ENCODE results near the gene CSRP1. TPM values are rescaled to one million over a fixed set of nuclear protein-coding genes. Genes with fewer than 3 reads are reported as not detected.

The CSRP1 gene
- total and polyA plus RNA-seq, 4 donors, result 599 to 1,490 (median 771) TPM

DNA sequence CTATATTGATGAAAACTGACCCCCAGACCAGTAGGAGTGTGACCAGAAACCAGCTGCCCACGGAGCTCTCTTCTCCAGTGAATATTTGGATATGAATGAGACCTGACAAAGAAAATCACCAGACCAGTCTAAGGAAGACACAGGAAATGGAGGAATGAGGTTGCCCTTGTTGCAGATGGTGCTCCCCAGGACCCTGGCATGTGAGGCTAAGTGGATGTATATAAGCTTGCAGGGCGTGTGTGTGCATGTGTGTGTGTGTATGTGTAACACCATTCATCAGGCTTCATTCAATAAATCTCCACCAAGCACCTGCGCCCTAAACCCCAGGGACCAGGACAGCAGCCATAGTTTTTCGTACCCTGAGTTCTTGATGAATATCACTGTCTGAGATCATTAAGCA lies 52.3 kb downstream of the CSRP1 start:
- WGBS, 2 donors, result 85 to 86% methylated on average over 4 of the region's 4 CpGs
- DNase-seq, result no peak
- H3K9me3 ChIP-seq (ENCODE audit: control insufficient read depth, low read length), result no peaks in the 10 kb centered on the region
- ATAC-seq (ENCODE audit: low FRiP score), result no peak
- intact Hi-C loops (cut with DNase I), result no loop called here
- H3K27me3 ChIP-seq (ENCODE audit: control insufficient read depth in 1 of 2, insufficient read depth in 2 of 2, low read length in 1 of 2), result no peaks in the 10 kb centered on the region
- H3K4me3 ChIP-seq (ENCODE audit: low read length in 2 of 2), result no peak overlapping the region
- H3K4me1 ChIP-seq (ENCODE audit: control insufficient read depth in 1 of 2, insufficient read depth in 2 of 2, low read length in 2 of 2), result no peaks in the 10 kb centered on the region
- H3K27ac ChIP-seq (ENCODE audit: low read depth in 1 of 2, low read length in 2 of 2), result no peak overlapping the region
- no peaks in the 10 kb centered on the region for H3K36me3 ChIP-seq (ENCODE audit: control insufficient read depth in 1 of 2, insufficient read depth in 2 of 2, low read length in 1 of 2)

DNA sequence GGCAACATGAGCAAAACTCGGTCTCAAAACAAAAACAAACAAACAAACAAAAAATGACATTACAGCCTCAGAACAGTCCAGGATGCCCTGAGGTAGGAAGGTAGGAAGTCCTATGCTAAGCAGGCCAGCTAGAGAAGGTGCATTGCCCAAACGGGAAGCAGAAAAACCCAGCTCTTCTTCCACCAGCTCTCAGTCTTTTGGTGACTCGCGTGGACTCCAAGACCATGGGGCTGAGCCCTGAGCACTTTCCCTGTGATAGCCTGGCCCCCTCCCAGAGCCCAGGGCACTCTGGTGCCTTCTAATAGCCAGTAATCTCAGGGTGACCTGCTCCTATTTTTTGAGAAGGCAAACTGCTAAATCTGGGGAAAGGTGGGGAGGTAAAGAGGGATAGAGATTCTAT lies 54.1 kb downstream of the CSRP1 start:
- intact Hi-C loops (cut with DNase I), result no loop called here
- ATAC-seq (ENCODE audit: low FRiP score) (no peak), DNase-seq (no peak)
- Histone ChIP-seq H3K9me3 (ENCODE audit: control insufficient read depth, low read length) (no peaks in the 10 kb centered on the region), H3K36me3 (ENCODE audit: control insufficient read depth in 1 of 2, insufficient read depth in 2 of 2, low read length in 1 of 2) (no peaks in the 10 kb centered on the region), H3K27me3 (ENCODE audit: control insufficient read depth in 1 of 2, insufficient read depth in 2 of 2, low read length in 1 of 2) (no peaks in the 10 kb centered on the region), H3K27ac (ENCODE audit: low read depth in 1 of 2, low read length in 2 of 2) (no peak overlapping the region), H3K4me3 (ENCODE audit: low read length in 2 of 2) (no peak overlapping the region), H3K4me1 (ENCODE audit: control insufficient read depth in 1 of 2, insufficient read depth in 2 of 2, low read length in 2 of 2) (no peaks in the 10 kb centered on the region)
- WGBS, 2 donors, result 62 to 73% methylated on average over 4 of the region's 4 CpGs

DNA sequence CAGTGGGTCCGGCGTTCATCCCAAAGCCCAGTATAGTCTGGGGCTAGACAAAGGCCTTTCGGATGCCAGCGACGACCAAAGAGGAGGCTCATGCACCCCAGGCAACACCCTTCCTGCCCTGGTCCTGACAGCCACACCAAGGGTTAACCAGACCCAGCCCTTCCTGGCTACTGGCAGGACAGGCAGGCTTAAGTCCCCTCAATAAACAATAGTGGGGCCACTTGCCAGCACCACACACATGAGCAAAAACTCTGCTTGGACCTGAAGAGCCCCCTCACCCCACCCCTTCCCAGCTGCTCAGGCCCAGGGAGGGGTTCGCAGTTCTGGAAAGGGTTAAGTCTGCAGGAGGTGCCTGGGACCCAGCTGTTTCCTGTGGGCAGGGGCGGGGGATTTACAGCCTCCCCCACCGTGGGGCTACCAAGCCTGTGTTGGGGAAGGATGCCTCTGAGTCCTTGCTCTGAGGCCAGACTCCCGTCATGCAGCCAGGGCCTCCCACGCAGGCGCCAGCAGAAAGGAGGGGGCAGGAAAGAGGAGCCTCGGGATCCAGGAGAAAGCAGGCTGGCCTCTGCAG lies 56.1 kb downstream of the CSRP1 start:
- DNase-seq (peak; percentile 83 to 89), ATAC-seq (ENCODE audit: low FRiP score) (peak; percentile 76)
- Histone ChIP-seq H3K27me3 (ENCODE audit: control insufficient read depth in 1 of 2, insufficient read depth in 2 of 2, low read length in 1 of 2) (no peaks in the 10 kb centered on the region), H3K27ac (ENCODE audit: low read depth in 1 of 2, low read length in 2 of 2) (peak overlapping the region in 1 of 2 donors; percentile 20), H3K4me3 (ENCODE audit: low read length in 2 of 2) (no peak overlapping the region), H3K9me3 (ENCODE audit: control insufficient read depth, low read length) (no peaks in the 10 kb centered on the region), H3K36me3 (ENCODE audit: control insufficient read depth in 1 of 2, insufficient read depth in 2 of 2, low read length in 1 of 2) (no peaks in the 10 kb centered on the region), H3K4me1 (ENCODE audit: control insufficient read depth in 1 of 2, insufficient read depth in 2 of 2, low read length in 2 of 2) (no peaks in the 10 kb centered on the region)
- intact Hi-C loops (cut with DNase I), result no loop called here
- 31 to 38% methylated on average over 12 of the region's 12 CpGs for WGBS, 2 donors

DNA sequence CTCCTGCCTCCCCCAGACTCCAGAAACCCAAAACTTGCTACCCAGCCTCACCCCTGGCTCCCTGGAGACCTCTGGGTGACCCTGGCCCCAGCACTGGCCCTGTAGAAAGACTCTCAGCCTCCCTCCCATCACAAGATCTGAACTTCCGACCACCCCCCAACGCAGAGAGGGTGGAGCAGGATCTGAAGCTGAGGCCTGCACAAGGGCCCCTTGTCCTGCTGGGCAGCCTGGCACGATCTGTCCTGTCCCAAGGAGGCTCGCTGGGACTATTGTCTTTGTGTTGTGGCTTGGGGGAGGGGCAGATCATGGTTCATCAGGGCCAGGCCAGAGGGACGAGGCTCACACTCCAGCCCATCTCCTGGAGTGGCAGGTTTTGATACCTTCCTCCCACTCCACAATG lies 57.9 kb downstream of the CSRP1 start:
- no peak overlapping the region for H3K4me3 ChIP-seq (ENCODE audit: low read length in 2 of 2)
- ATAC-seq (ENCODE audit: low FRiP score), result no peak
- WGBS, 2 donors, result 76 to 91% methylated on average over 5 of the region's 5 CpGs

DNA sequence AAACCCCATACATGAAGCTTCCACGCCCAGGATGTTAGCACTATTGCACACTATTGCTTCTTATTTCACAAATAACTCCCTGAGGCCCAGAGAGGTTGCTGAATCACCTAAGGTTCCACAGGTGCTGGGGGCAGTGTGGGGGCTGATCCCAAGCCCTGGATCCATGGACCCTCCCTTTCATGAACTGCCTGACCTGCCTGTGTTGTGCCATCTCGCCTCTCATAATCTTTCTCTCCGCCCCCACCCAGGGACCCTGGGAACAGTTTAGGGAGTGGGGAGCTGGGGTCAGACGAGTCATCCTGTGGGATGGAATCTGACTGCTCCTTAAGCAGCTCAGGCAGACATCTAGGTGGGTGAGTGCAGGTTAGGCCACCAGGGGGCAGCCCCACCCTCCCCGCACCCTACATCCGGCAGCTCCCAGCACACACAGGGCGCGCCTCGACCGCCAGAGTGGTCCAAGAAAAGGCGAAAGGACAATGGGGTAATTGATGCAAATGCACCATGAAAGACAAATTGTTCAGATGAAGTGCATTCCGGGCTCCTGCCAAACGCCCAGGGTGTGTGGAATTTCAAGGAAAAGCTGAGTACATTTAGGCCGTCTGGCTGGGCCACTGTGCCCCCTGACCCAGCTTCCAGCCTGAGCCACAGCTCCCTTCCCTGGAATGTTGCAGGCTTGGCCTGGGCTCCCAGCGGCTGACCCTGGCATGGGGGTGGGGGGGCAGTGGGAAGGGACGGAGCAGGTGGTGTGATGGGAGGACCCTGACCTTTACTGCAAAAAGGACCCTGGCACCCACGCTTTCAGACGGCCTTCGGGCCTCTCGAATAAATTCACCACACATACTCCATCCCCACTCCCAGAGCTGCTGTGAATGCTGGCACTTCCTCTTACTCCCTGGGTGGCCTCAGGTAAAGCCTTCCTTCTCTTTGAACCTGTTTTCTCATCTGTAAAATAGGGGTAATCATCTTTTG lies 58.7 kb downstream of the CSRP1 start:
- intact Hi-C loops (cut with DNase I), result loop anchor here (2.0 to 5.0 kb wide), 4 partner anchors 33 to 65 kb away; no protein-coding TSS in a partner anchor
- no peaks in the 10 kb centered on the region for H3K4me1 ChIP-seq (ENCODE audit: control insufficient read depth in 1 of 2, insufficient read depth in 2 of 2, low read length in 2 of 2)
- H3K27me3 ChIP-seq (ENCODE audit: control insufficient read depth in 1 of 2, insufficient read depth in 2 of 2, low read length in 1 of 2), result no peaks in the 10 kb centered on the region
- peak; percentile 80 to 91 for DNase-seq
- H3K9me3 ChIP-seq (ENCODE audit: control insufficient read depth, low read length), result no peaks in the 10 kb centered on the region
- 40 to 47% methylated on average over 20 of the region's 20 CpGs for WGBS, 2 donors
- H3K4me3 ChIP-seq (ENCODE audit: low read length in 2 of 2), result no peak overlapping the region
- ATAC-seq (ENCODE audit: low FRiP score), result peak; percentile 83
- no peak overlapping the region for H3K27ac ChIP-seq (ENCODE audit: low read depth in 1 of 2, low read length in 2 of 2)
- H3K36me3 ChIP-seq (ENCODE audit: control insufficient read depth in 1 of 2, insufficient read depth in 2 of 2, low read length in 1 of 2), result no peaks in the 10 kb centered on the region

More for the DNA sequence above, 57.9 kb downstream of the CSRP1 start:
- Histone ChIP-seq H3K4me1 (ENCODE audit: control insufficient read depth in 1 of 2, insufficient read depth in 2 of 2, low read length in 2 of 2) (no peaks in the 10 kb centered on the region), H3K27me3 (ENCODE audit: control insufficient read depth in 1 of 2, insufficient read depth in 2 of 2, low read length in 1 of 2) (no peaks in the 10 kb centered on the region), H3K27ac (ENCODE audit: low read depth in 1 of 2, low read length in 2 of 2) (no peak overlapping the region), H3K9me3 (ENCODE audit: control insufficient read depth, low read length) (no peaks in the 10 kb centered on the region), H3K36me3 (ENCODE audit: control insufficient read depth in 1 of 2, insufficient read depth in 2 of 2, low read length in 1 of 2) (no peaks in the 10 kb centered on the region)
- intact Hi-C loops (cut with DNase I), result loop anchor here (2.0 to 5.0 kb wide), 4 partner anchors 32 to 64 kb away; no protein-coding TSS in a partner anchor
- peak in 1 of 2 donors; percentile 32 for DNase-seq

DNA sequence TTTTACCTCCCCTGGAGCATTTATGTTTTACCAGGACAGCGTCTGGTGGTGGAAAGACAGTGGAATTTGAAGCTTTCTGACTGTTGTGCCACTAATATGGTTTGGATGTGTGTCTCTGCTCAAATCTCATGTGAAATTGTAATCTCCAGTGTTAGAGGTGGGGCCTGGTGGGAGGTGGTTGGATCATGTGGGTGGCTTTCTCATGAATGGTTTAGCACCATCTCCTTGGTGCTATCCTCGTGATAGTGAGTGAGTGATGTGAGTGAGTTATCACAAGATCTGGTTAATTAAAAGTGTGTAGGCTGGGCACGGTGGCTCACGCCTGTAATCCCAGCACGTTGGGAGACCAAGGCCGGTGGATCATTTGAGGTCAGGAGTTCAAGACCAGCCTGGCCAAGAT lies 61.6 kb downstream of the CSRP1 start:
- peak in 1 of 2 donors; percentile 33 for DNase-seq
- H3K36me3 ChIP-seq (ENCODE audit: control insufficient read depth in 1 of 2, insufficient read depth in 2 of 2, low read length in 1 of 2), result no peaks in the 10 kb centered on the region
- no peaks in the 10 kb centered on the region for H3K9me3 ChIP-seq (ENCODE audit: control insufficient read depth, low read length)
- intact Hi-C loops (cut with DNase I), result loop anchor here (5.0 kb wide), 2 partner anchors 37 to 67 kb away; no protein-coding TSS in a partner anchor
- no peak for ATAC-seq (ENCODE audit: low FRiP score)
- H3K4me3 ChIP-seq (ENCODE audit: low read length in 2 of 2), result no peak overlapping the region
- H3K27me3 ChIP-seq (ENCODE audit: control insufficient read depth in 1 of 2, insufficient read depth in 2 of 2, low read length in 1 of 2), result no peaks in the 10 kb centered on the region
- H3K27ac ChIP-seq (ENCODE audit: low read depth in 1 of 2, low read length in 2 of 2), result no peak overlapping the region
- H3K4me1 ChIP-seq (ENCODE audit: control insufficient read depth in 1 of 2, insufficient read depth in 2 of 2, low read length in 2 of 2), result no peaks in the 10 kb centered on the region
- WGBS, 2 donors, result 93 to 97% methylated on average over 6 of the region's 6 CpGs

DNA sequence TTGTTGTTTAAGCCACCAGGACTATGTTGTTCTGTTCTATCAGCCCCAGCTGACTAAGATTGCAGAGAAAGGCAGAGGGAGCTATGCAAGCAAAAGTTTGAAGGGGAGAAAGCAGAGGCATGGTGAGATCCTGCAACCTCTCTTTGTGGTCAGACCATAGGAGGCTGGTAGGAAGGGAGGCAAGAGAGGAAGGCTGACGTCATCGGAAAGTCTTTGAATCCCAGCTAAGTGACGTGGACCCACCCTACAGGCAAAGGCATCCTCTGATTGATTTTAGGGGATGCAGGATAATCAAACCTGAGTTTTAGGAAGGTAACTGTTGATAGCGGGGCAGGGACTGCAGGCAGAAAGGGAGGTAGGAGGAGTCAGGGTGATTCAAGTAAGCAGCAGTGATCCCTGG lies 62.1 kb downstream of the CSRP1 start:
- no peak overlapping the region for H3K4me3 ChIP-seq (ENCODE audit: low read length in 2 of 2)
- H3K4me1 ChIP-seq (ENCODE audit: control insufficient read depth in 1 of 2, insufficient read depth in 2 of 2, low read length in 2 of 2), result no peaks in the 10 kb centered on the region
- WGBS, 2 donors, result 88 to 92% methylated on average over 4 of the region's 4 CpGs
- no peaks in the 10 kb centered on the region for H3K36me3 ChIP-seq (ENCODE audit: control insufficient read depth in 1 of 2, insufficient read depth in 2 of 2, low read length in 1 of 2)
- H3K27ac ChIP-seq (ENCODE audit: low read depth in 1 of 2, low read length in 2 of 2), result no peak overlapping the region
- H3K9me3 ChIP-seq (ENCODE audit: control insufficient read depth, low read length), result no peaks in the 10 kb centered on the region
- ATAC-seq (ENCODE audit: low FRiP score) (no peak), DNase-seq (peak in 1 of 2 donors; percentile 12)
- no peaks in the 10 kb centered on the region for H3K27me3 ChIP-seq (ENCODE audit: control insufficient read depth in 1 of 2, insufficient read depth in 2 of 2, low read length in 1 of 2)
- intact Hi-C loops (cut with DNase I), result loop anchor here (5.0 kb wide), 2 partner anchors 38 to 68 kb away; no protein-coding TSS in a partner anchor

DNA sequence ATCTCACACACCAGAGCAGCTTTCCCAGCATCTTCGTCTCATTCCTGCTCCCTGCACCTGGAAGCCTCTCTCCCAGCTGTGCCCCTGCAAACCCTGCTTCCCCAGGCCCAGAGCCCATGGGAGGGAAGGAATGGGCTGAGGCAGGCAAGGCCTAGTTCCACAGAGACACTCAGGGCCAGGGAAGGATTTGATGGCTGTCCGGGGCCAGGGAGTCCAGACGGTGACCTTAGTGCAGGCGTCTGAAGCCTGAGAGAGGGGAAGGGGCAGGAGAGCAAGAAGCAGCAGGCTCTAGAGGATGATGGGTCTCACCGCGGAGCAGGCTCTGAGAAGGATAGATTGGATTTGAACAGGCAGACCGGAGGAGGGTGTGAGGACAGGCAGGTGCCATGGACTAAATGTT lies 63.2 kb downstream of the CSRP1 start:
- 95% methylated on average over 7 of the region's 7 CpGs for WGBS, 2 donors
- Histone ChIP-seq H3K9me3 (ENCODE audit: control insufficient read depth, low read length) (no peaks in the 10 kb centered on the region), H3K27me3 (ENCODE audit: control insufficient read depth in 1 of 2, insufficient read depth in 2 of 2, low read length in 1 of 2) (no peaks in the 10 kb centered on the region), H3K4me1 (ENCODE audit: control insufficient read depth in 1 of 2, insufficient read depth in 2 of 2, low read length in 2 of 2) (no peaks in the 10 kb centered on the region), H3K27ac (ENCODE audit: low read depth in 1 of 2, low read length in 2 of 2) (no peak overlapping the region), H3K4me3 (ENCODE audit: low read length in 2 of 2) (no peak overlapping the region), H3K36me3 (ENCODE audit: control insufficient read depth in 1 of 2, insufficient read depth in 2 of 2, low read length in 1 of 2) (no peaks in the 10 kb centered on the region)
- ATAC-seq (ENCODE audit: low FRiP score) (peak; percentile 6), DNase-seq (peak; percentile 37 to 59)
- intact Hi-C loops (cut with DNase I), result no loop called here
